Epithelial cell of prostate (primary cell): Measurements from ENCODE around the gene ZNF709.
A peak's percentile ranks its signal among the peaks of the same experiment; 100 is the strongest.
"Not testable (repeated sequence)": the region's sequence is repeated elsewhere in the genome, so short reads cannot be mapped to it uniquely, and the experiment has no call there.

Experiments used
- DNase-seq: peaks from one replicate; pipeline ENCODE4 v3.0.0-alpha.2; 2011; ENCODE audit warnings: low read depth, low spot score
- H3K27ac ChIP-seq: fragments of 450-650 bp; 2 replicates; pipeline ENCODE4 v1.5.1; 2017; ENCODE audit warnings: mild to moderate bottlenecking

ZNF709 gene

DNA sequence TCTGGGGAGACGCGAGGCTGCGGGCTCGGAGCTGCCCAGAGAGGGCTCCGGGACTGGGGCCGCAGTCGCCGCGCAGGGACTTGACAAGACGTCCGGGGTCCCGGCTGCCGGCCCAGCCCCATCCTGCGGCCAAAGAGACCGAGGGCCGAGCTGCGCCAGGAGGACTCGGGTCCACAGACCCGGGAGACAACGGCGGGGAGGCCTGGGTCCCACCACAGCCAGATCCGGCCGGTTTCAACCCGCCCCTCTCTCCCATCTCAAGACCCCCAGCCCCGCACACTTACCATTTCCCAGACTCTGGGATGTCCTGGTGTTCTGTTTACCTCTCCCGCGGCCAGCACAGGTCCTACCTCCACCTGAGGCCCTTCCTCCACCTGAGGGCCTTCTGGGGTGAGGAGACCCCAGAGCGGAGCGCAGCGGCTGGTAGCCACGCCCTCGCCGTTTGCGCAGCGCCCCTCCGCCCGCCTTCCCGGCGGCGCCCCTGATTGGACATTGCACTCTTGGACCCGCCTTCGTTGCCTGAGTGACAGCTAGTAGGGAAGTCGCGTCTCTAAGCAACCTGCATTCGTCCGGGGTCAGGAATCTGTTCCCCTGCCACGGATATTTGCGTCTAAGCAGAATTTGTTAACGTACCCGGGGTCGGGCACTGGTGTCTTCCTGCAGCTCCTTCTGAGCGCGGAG is at the start of gene ZNF709:
TSS of gene ZNF709 (minus strand) at position 446 of the 681 bp plus-strand sequence. CDS start at position 287, 159 bp downstream.
- DNase-seq: no peak
- H3K27ac ChIP-seq: no peak within 1 kb of the TSS

DNA sequence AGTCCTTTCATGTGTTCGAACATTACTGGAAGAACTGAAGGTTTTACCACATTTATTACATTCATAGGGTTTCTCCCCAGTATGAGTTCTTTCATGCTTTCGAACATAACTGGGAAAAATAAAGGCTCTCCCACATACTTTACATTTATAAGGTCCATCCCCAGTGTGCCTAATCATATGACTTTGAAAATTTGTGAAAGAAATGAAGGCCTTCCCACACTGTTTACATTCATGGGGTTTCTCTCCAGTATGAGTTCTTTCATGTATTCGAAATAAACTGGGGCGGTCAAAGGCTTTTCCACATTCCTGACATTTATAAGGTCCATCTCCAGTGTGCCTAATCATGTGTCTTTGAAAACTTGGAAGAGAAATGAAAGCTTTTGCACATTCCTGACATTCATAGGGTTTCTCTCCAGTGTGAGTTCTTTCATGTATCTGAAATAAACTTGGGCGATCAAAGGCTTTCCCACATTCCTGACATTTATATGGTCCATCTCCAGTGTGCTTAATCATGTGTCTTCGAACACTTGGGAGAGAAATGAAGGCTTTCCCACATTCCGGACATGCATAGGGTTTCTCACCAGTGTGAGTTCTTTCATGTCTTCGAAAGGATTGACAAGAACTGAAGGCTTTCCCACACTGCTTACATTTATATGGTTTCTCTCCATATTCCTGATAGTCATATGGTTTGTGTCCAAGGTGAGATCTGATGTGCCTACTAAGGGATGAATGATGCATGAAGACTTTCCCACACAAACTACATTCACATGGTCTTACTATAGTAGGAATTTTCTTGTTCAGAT is 42.6 kb upstream of the ZNF709 start:
- no peak for DNase-seq
- no peak overlapping the region for H3K27ac ChIP-seq

DNA sequence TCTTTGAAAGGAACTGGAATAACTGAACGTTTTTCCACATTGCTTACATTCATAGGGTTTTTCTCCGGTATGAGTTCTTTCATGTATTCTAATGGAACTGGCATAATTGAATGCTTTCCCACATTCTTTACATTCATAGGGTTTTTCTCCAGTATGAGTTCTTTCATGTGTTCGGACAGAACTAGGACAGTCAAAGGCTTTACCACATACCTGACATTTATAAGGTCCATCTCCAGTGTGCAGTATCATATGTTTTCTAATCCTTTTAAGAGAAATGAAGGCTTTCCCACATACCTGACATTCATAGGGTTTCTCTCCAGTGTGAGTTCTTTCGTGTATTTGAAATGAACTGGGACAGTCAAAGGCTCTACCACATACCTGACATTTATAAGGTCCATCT is 41.9 kb upstream of the ZNF709 start:
- no peak for DNase-seq
- H3K27ac ChIP-seq: no peak overlapping the region

DNA sequence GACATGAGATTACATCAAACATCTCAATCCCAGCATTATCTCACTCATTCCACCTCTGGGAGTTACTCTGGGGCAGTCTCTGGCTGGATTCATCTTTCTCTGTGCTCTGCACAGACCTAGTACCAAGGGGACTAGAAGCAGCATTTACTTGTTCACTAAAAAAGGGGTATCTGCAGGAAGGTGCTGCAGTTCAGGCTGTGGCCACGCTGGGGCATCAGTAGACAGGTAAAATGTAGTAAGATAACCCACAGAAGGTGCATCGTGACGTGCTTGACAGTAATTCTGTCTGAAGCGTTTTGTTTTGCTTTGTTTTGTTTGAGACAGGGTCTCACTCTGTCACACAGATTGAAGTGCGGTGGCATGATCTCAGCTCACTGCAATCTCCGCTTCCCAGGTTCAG is 37.4 kb upstream of the ZNF709 start:
- DNase-seq: no peak

DNA sequence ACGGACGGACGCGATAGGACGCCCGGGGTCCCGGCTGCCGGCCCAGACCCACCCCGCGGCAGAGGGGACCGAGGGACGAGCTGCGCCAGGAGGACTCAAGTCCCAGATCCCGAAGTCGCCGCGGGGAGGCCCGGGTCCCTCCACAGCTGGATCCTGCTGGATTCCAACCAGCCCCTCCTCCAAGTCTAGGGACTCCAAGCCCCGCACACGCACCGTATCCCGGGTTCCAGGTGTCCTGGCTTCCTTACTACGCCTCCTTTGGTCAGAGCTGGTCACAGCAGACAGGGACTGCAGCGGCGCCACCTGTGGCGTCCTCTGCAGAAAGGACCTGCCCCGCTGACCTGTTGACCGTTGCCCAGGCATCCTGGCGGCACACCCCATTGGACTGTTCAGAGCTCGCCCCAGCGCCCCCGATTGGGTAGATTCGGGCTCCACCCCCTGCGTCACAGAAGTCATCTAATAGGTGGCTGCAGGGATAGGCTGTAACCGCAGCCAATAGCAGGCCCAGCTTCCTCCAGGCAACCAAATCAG is 29.0 kb upstream of the ZNF709 start:
- DNase-seq: no peak
- H3K27ac ChIP-seq: no peak overlapping the region

More for the DNA sequence above, 37.4 kb upstream of the ZNF709 start:
- H3K27ac ChIP-seq: no peak overlapping the region

DNA sequence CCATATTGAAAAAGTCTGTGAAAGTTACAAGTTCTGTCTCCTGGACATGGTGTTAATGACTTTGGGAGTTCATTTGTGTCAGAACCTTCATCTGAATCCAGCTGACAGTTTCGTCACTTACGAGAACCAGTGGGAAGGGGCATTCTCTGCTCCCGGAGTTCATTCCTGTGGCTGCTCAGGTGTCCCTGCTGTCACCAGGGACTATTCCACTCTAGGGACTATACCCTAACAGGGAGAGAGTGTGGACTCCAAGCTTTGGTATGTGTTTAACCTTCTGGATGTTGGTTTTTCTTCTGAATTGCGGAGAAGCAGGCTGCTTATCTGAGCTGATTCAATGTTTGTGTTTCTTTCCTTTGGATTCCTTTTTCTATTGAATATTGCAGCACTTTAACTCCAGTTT is 12.4 kb upstream of the ZNF709 start:
- no peak for DNase-seq
- H3K27ac ChIP-seq: no peak overlapping the region

DNA sequence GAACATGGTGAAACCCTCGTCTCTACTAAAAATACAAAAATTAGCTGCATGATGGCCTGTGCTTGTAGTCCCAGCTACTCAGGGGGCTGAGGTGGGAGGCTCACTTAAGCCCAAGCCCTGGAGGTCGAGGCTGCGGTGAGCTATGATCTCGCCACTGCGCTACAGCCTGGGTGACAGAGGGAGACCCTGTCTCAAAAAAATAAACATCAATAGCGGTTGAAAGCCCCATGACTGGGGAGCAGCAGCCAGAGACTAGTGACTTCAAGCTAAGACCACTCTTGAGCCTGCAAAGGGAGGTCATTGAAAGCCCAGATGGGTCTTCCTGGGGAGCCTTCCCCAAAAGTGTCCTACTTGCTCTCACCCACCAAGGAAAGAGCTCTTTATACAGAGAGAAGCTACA is 11.9 kb upstream of the ZNF709 start:
- H3K27ac ChIP-seq: no peak overlapping the region
- DNase-seq: no peak

DNA sequence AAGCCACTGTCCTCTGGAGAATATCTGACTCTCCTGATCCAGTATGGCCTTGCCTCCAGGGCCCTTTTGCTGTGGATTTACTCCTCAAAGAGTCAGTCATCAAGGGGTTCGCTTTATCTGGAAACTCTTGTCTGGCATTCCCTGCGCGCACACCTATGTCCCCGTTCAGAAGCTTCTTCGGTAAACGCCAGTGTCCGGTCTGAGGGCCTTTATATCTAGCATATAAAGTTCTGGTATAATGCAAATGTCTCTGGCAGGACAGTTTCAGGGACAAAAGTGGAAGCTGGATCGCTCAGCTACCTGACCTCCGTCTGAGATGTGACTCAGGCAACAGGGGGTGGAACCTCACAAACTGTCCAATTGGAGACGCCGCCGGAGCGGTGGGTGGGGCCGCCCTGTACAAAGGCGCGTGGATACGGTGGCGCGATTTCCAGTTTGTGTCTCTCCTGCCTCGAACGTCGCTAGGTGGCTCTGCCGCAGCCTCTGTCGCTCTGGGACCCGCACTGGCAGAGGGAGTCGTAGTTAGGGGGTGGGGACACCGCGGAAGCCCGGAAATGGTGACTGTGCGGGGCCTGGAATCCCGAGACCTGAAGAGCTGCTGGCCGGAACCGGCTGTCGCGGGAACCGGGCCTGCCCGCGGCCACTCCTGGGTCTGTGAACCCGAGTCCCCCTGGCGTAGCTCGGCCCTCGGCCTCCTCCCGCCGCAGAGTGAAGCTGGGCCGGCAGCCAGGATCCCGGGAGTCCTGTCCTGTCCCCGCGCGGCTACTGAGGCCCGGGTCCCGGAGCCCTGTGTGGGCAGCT is 10.6 kb upstream of the ZNF709 start:
- H3K27ac ChIP-seq: no peak overlapping the region
- peak; percentile 48 for DNase-seq

DNA sequence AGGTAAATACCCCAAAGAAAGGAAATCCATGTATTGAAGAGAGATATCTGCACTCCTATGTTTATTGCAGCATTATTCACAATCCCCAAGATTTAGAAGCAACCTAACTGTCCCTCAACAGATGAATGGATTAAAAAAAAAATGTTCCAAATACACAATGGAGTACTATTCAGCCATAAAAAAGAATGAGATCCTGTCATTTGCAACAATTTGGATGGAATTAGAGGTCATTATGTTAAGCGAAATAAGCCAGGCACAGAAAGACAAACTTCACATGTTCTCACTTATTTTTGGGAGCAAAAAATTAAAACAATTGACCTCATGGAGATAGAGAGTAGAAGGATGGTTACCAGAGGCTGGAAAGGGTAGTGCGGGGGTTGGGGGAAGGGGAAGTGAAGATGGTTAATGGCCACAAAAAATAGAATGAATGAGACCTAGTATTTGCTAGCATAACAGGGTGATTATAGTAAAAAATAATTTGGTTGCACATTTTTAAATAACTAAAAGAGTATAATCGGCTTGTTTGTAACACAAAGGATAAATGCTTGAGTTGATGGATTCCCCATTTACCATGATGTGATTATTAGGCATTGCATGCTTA is 9.7 kb upstream of the ZNF709 start:
- no peak for DNase-seq
- no peak overlapping the region for H3K27ac ChIP-seq

DNA sequence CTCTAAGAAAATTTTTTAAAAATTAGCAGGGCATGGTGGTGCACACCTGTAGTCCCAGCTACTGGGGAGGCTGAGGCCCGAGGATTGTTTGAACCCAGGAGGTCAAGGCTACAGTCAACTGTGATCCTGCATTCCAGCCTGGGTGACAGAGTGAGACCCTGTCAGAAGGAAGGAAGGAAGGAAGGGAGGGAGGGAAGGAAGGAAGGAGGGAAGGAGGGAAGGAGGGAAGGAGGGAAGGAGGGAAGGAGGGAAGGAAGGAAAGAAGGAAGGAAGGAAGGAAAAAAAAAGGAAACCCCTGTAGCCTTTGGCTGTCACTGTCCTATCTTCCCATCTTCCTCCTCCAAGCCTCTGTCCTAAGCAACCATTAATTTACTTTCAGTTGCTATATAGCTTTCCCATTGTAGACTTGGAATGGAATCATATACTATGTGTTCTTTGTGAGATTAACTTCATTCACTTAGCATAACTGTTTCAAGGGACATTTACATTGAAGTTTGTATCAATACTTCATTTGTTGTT is 1.7 kb upstream of the ZNF709 start:
- not testable (repeated sequence) for H3K27ac ChIP-seq, DNase-seq

DNA sequence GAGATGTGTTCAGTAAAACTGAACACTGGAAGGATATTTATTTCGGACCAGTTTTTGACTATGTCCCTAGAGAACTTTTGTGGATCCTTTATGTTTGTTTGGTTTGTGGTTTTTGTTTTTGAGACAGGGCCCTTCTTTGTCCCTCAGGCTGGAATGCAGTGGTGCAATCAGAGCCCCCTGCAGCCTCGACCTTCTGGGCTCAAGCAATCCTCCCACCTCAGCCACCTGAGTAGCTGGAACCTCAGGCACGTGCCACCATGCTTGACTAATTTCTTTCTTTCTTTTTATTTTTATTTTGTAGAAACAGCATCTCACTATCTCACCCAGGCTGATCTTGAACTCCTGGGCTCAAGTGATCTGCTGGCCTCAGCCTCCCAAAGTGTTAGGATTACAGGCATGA is 955 bp upstream of the ZNF709 start:
- DNase-seq: no peak

DNA sequence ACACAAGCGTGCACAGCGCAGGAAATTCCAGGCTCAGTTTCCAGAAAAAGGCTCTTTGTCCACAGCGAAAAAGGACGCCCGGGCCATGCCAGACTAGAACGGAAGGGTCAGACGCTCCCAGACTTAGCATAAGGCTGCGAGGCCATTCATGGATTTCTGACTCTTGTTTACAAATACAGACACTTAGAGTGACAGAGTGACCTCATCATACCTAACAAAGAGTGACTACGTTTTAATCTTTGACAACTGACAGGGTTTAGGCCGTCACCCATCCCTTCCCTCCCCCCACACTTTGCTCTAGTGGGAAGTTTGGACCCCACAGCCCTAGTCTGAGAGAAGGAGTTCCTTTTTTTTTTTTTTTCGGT is 418 bp upstream of the ZNF709 start:
- no peak for DNase-seq
- H3K27ac ChIP-seq: no peak overlapping the region

More for the DNA sequence above, 955 bp upstream of the ZNF709 start:
- no peak overlapping the region for H3K27ac ChIP-seq

DNA sequence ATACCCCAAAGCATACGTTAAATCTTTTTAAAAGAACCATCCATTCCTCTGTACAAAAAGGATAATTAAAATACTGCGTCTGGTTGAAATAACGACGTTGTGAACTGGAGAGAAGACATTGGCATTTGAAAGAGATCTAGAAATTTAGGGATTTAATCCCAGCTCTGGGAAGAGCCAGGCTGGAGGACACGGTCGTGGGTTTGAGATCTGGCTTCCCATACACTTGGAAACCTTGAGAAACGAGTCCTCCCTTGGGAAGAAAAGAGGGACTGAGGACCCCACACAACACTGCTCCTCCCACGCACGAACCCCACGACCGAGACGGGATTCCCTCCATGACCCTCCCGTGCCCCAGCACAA is 625 bp downstream of the ZNF709 start:
- no peak for DNase-seq
- H3K27ac ChIP-seq: no peak overlapping the region

DNA sequence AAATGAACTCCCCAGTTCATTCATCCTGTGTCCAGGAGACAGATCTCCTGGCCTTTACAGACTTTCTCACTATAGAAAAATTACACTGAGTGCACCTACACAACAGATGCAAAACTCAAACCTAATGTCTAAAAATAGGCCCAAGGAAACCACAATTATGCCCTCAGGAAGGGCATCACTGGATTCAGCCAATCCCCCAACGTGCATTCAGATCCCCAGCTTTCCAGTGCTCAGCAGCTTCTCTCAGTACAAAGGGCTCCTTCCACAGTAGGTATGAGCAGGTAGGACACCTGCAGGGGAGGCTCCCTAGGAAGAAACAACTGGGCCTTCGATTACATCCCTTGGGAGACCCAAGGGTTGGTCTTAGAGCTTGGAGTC is 2.1 kb downstream of the ZNF709 start:
- DNase-seq: no peak
- no peak overlapping the region for H3K27ac ChIP-seq

DNA sequence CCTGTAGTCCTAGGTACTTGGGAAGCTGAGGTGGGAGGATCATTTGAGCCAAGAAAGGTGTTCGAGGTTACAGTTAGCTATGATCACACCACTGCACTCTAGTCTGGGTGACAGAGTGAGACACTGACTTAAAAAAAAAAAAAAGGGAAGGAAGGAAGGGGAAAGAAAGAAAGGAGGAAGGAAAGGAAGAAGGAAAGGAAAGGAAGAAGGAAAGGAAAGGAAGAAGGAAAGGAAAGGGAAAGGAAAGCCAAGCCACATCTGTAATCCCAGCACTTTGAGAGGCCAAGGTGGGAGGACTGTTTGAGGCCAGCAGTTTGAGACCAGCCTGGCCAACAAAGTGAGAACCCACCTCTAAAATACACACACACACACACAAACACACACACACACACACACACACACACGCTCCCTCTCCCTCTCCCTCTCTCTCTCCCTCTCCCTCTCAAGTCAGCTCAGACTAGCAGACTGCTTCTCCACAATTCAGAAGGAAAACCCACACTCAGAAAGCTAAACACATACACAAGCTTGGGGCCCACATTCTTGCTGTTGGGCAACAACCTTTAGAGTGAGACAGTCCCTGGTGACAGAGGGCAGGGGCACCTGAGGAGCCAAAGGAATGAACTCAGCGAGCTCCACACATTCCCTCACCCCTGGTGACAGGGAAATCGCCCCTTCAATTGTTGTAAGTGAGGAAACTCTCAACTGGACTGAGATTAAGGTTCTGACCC is 2.7 kb downstream of the ZNF709 start:
- H3K27ac ChIP-seq: no peak overlapping the region
- no peak for DNase-seq

DNA sequence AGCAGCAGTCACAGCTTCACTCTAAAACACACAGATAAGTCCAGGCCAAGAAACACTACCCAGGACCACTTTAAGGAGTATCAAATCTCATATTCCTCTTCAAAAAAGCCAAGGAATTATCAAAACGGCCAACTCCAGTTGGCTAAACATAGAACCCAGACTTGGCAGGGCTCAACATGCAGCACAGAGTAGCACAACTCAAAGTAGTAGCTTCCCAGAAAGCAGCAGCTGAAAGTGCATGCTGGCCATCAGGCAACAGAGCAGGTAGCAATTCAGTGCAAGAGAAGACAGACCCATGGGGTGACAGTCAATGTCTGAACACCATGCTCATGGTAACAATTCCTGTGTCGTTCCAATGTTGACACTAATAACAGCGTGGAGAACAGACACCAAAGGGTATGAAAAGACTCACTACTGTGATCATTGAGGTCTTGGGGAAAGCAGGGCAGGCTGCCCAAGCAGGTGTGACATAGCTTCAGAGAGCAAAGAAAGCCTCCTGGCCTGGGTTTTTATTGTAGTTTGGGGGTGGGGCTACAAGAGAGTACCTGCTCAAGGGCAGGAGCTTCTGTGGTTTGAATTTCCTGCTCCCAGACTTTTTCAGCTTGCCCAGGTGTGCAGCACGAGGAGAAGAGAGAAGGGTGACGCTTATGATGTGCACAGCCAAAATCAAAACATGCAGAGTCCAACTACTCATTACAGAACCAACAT is 6.2 kb downstream of the ZNF709 start:
- no peak overlapping the region for H3K27ac ChIP-seq
- DNase-seq: no peak

DNA sequence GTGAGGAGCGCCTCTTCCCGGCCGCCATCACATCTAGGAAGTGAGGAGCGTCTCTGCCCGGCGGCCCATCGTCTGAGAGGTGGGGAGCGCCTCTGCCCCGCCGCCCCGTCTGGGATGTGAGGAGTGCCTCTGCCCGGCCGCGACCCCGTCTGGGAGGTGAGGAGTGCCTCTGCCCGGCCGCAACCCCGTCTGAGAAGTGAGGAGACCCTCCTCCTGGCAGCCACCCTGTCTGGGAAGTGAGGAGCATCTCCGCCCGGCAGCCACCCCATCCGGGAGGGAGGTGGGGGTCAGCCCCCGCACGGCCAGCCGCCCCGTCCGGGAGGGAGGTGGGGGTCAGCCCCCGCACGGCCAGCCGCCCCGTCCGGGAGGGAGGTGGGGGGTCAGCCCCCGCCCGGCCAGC is 17.0 kb downstream of the ZNF709 start:
- not testable (repeated sequence) for DNase-seq, H3K27ac ChIP-seq

DNA sequence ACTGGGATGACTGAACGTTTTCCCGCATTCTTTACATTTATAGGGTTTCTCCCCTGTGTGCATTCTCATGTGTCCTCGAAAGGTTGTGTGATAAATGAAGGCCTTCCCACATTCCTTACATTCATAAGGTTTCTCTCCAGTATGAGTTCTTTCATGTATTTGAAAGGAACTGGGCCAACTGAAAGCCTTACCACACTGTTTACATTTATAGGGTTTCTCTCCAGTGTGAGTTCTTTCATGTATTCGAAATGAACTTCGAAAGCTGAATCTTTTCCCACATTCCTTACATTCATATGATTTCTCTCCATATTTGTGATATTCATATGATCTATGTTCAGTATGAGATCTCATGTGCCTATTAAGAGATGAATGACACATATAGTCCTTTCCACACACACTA is 19.4 kb downstream of the ZNF709 start:
- DNase-seq: no peak
- no peak overlapping the region for H3K27ac ChIP-seq

DNA sequence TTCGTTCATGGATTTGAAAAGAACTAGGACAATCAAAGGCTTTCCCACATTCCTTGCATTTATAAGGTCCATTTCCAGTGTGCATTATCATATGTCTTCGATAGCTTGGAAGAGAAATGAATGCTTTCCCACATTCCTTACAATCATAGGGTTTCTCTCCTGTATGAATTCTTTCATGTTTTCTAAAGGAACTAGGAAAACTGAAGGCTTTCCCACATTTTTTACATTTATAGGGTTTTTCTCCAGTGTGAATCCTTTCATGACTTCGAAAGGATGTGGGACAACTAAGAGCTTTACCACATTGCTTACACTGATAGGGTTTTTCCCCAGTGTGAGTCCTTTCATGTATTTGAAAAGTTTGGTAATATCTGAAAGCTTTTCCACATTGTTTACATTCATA is 19.8 kb downstream of the ZNF709 start:
- no peak for DNase-seq
- H3K27ac ChIP-seq: no peak overlapping the region
